Measurements from ENCODE around the gene DENND1A. TPM values are rescaled to one million over a fixed set of nuclear protein-coding genes. Genes with fewer than 3 reads are reported as not detected.

Gene DENND1A
- total RNA-seq, 1 donor from 2014 or later = 37.3 TPM

DNA sequence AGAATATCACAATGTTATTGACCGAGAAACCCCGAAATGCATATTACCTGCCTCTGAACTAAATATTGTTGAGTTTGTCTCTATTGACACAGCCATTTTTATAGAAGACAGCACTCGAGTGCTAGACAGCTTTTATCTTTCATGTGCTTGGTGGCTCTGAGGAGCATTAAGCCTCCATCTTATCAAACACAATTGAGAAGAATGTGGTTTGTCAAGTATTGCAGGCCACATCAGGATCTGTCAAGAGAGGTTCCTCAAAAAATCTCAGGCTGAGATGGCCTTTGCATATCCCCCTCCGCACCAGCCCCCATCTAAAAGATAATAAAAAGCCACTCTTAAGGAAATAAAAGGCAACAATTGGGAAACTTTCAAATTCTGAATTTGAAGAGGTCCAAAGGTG lies 284.8 kb downstream of the DENND1A start:
- H3K4me3 ChIP-seq = no peak overlapping the region
- H3K9me3 ChIP-seq = no peaks in the 10 kb centered on the region
- no peaks in the 10 kb centered on the region for H3K36me3 ChIP-seq
- TF ChIP-seq, protein P1, sequence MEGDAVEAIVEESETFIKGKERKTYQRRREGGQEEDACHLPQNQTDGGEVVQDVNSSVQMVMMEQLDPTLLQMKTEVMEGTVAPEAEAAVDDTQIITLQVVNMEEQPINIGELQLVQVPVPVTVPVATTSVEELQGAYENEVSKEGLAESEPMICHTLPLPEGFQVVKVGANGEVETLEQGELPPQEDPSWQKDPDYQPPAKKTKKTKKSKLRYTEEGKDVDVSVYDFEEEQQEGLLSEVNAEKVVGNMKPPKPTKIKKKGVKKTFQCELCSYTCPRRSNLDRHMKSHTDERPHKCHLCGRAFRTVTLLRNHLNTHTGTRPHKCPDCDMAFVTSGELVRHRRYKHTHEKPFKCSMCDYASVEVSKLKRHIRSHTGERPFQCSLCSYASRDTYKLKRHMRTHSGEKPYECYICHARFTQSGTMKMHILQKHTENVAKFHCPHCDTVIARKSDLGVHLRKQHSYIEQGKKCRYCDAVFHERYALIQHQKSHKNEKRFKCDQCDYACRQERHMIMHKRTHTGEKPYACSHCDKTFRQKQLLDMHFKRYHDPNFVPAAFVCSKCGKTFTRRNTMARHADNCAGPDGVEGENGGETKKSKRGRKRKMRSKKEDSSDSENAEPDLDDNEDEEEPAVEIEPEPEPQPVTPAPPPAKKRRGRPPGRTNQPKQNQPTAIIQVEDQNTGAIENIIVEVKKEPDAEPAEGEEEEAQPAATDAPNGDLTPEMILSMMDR (IDR thresholded peaks at IDR 0.05) = no peak
- intact Hi-C loops (cut with DNase I) = no loop called here
- H3K4me1 ChIP-seq = peaks cover 0 to 4% of the 10 kb centered on the region in 2 donors
- no peak for DNase-seq (ENCODE audit: low spot score in 2 of 2)
- H3K27ac ChIP-seq = no peak overlapping the region
- no peaks in the 10 kb centered on the region for H3K27me3 ChIP-seq

DNA sequence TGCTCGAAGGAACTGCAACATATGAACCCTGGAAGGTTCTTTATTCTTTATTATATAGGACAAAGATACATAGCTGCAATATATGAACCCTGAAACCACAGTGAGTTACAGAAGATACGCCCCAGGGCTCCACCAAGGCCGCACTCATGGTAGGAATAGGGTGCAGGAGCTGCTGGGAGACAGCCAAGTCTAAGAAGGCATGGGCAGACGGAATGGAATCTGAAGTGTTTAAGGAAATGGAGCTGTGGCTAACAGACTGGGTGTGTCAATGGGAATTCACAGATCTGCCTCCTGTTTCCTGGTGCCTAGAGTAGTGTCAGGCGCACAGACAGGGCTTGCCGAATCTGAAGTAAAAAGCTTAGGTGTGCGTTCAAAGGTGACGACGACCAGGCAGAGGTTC lies 286.4 kb downstream of the DENND1A start:
- no peaks in the 10 kb centered on the region for H3K36me3 ChIP-seq
- H3K9me3 ChIP-seq = no peaks in the 10 kb centered on the region
- H3K27me3 ChIP-seq = no peaks in the 10 kb centered on the region
- no peak for DNase-seq (ENCODE audit: low spot score in 2 of 2)
- no peak overlapping the region for H3K27ac ChIP-seq
- intact Hi-C loops (cut with DNase I) = no loop called here
- TF ChIP-seq, protein P1 (IDR thresholded peaks at IDR 0.05) = no peak
- peaks cover 0 to 4% of the 10 kb centered on the region in 2 donors for H3K4me1 ChIP-seq
- H3K4me3 ChIP-seq = no peak overlapping the region

DNA sequence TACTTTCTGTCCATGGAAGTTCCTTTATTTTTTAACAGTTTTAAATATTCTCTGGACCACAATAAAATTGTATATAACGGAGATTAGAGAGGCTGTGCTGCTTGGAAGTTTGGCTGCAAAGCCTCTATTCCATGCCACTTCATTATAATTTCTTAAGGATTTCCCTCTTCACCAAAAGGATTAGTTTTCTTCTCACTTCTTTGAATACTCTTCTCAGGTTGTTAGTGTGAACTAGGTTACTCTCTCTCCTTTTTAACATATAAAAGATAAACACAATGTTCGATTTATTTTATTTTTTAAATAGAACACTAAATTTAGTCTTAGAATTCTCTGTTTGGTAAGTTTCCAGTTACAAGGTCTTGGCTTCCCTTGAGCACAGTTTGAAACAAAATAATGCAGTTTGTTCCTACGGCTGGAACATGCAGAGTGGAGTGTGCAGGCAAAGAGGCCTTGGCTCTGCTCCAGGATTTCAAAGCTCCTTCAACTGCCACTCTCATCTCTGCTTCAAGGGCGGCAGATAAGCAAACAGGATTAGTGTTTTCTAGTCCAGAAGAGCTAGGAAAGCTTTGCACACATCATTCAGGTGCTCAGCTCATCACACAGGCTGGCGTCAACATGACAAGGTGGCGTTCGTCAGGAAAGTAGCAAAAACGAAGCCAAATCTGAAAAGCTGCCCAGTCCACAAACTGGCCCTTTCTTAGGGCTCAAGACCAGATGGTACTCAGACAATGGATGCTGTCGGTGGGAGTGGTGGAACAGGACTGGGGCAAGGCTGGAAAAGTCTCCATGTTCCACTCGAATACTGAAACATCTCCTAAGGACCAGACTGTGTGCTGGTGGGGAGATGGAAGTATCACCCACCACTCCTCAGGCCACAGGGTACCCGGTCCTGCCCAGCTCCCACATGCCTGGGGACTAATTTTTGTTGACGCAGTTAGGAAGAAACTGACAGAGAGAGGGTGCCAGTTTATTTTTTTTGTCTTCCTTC lies 287.3 kb downstream of the DENND1A start:
- Histone ChIP-seq H3K4me3 (peak overlapping the region in 1 of 2 donors; percentile 30), H3K4me1 (peaks cover 0 to 4% of the 10 kb centered on the region in 2 donors), H3K9me3 (no peaks in the 10 kb centered on the region), H3K36me3 (no peaks in the 10 kb centered on the region), H3K27ac (no peak overlapping the region), H3K27me3 (no peaks in the 10 kb centered on the region)
- DNase-seq (ENCODE audit: low spot score in 2 of 2) = no peak
- TF ChIP-seq, protein P1 (IDR thresholded peaks at IDR 0.05) = no peak
- intact Hi-C loops (cut with DNase I) = no loop called here

DNA sequence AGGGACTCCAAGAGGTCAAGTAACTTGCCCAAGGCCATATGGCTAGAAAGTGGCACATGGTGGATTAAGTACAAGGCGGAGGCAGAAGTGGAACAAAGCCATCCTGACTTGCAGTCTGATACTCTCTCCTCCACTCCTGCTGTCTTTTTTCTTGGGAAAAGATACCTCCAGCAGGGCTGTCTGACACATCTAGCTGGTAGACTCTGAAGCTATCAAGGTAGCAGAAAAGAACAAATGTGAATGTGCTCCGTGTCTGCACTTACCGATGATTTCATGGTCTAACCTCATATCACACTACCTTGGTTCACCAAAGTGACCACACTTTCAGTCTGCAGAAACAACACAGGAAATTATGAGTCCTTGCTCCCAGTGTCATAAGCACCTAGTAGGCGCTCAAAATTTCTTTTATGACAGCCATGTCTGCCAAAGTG lies 289.1 kb downstream of the DENND1A start:
- Histone ChIP-seq H3K9me3 (no peaks in the 10 kb centered on the region), H3K27ac (no peak overlapping the region), H3K27me3 (no peaks in the 10 kb centered on the region), H3K4me1 (peaks cover 0 to 4% of the 10 kb centered on the region in 2 donors), H3K36me3 (no peaks in the 10 kb centered on the region), H3K4me3 (no peak overlapping the region)
- no peak for DNase-seq (ENCODE audit: low spot score in 2 of 2)
- TF ChIP-seq, protein P1 (IDR thresholded peaks at IDR 0.05) = no peak
- intact Hi-C loops (cut with DNase I) = no loop called here

DNA sequence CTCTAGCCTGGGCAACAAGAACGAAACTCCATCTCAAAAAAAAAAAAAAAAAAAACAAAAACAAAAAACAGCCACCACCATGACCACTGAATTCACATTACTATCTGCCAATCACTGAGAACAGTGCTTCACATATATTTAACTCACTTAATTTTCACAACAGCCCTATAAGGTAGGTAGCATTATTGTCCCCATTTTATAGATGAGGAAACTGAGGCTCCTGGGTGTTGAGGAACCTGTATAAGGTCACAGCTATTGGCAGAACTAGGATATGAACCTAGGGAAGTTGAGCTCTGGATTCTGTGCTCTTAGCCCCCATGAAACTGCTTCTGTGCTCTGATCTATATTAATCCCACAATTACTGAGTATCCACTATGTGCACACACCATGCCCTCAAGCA lies 290.2 kb downstream of the DENND1A start:
- TF ChIP-seq, protein P1 (IDR thresholded peaks at IDR 0.05) = no peak
- Histone ChIP-seq H3K9me3 (no peaks in the 10 kb centered on the region), H3K27me3 (no peaks in the 10 kb centered on the region), H3K36me3 (no peaks in the 10 kb centered on the region), H3K4me1 (peaks cover 0 to 4% of the 10 kb centered on the region in 2 donors), H3K27ac (no peak overlapping the region), H3K4me3 (no peak overlapping the region)
- DNase-seq (ENCODE audit: low spot score in 2 of 2) = no peak
- intact Hi-C loops (cut with DNase I) = no loop called here

Data from ascending aorta (tissue), 2 donors.